22Rv1 (cell line): Measurements from ENCODE around the gene TGM6.

ENCODE experiments used
- CTCF ChIP-seq: fragments of 450-650 bp; IDR thresholded peaks from 2 replicates; pipeline ENCODE4 v1.5.1; 2017; ENCODE audit warnings: mild to moderate bottlenecking
- ZFX ChIP-seq: fragments of 450-650 bp; IDR thresholded peaks from 2 replicates; pipeline ENCODE4 v1.6.1; 2017; ENCODE audit warnings: antibody characterized with exemption, borderline replicate concordance

GRCh38 chr20:2400290-2400689 is 19.6 kb downstream of the TGM6 start:
- no peak for TF ChIP-seq CTCF
- TF ChIP-seq ZFX, result no peak
